Measurements from ENCODE around the gene GPHN. TPM values are rescaled to one million over a fixed set of nuclear protein-coding genes. Genes with fewer than 3 reads are reported as not detected.

GPHN gene
- total and polyA plus RNA-seq, 2 of the 8 experiments (the other 6 are each of a cell fraction or from before 2014, with no cell fraction given) = 6.0 to 16.0 TPM

DNA sequence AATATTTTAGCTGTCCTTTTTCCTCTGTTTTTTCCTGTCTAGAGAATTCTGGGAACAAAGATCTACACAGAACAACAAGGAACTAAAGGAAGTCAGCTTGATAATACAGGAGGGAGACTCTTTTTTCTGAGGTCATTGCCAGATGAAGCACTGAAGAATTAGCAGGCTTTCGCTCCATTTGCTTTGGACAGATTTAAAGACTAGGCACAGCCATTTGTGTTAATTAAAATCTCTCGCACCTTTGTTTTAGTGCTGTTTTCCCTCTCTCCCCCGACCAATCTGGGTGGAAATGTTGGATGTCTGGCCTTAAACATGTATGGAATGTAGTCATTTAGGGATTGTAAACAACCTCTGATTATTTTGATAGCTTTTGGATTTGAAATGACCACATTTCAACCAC, 9.6 kb upstream of the GPHN start:
- no peak overlapping the region for H3K4ac ChIP-seq (replicated peaks; ENCODE audit: insufficient read length, low read depth, low read length)
- H3K9me3 ChIP-seq (ENCODE audit: insufficient read depth in 2 of 2, low read depth in 1 of 2, low read length in 1 of 2) = no peaks in the 10 kb centered on the region
- H4K8ac ChIP-seq (ENCODE audit: extremely low read depth, insufficient read depth, low read length) = no peak overlapping the region
- H2BK5ac ChIP-seq (ENCODE audit: low read depth, low read length) = no peak overlapping the region
- CTCF ChIA-PET (ENCODE audit: partially characterized antibody) = interaction anchor here (0.8 to 2.8 kb wide), 4 partner anchors 9 to 558 kb away, joined by 3 to 9 read pairs (median 8); partner anchors contain the start of gene CCDC196
- no peak overlapping the region for H2BK120ac ChIP-seq (replicated peaks; ENCODE audit: low read depth, low read length)
- 76% methylated on average over 3 of the region's 3 CpGs; no CpG with 5 or more reads in 1 of the 2 experiments for WGBS, 2 experiments (ENCODE audit: extremely low coverage in 1 of 2, insufficient coverage in 1 of 2, insufficient read length in 1 of 2, insufficient replicate concordance in 2 of 2, low coverage in 1 of 2, low lambda C conversion rate in 2 of 2, missing lambda C conversion rate in 1 of 2)
- no peak overlapping the region for H2BK15ac ChIP-seq (ENCODE audit: low read length)
- no peaks in the 10 kb centered on the region for H4K20me1 ChIP-seq (replicated peaks in 1 of 2; ENCODE audit: control insufficient read depth in 1 of 2, insufficient read depth in 2 of 2, low read length in 2 of 2)
- H3K23me2 ChIP-seq (ENCODE audit: low read depth, low read length) = no peaks in the 10 kb centered on the region
- no peaks in the 10 kb centered on the region for H3K36me3 ChIP-seq (ENCODE audit: control insufficient read depth in 2 of 4, insufficient read depth in 4 of 4, low read length in 3 of 4)
- H3K4me2 ChIP-seq (ENCODE audit: insufficient read depth in 1 of 2, low read depth in 2 of 2, low read length in 2 of 2) = no peak overlapping the region
- no peak overlapping the region for H3K23ac ChIP-seq (ENCODE audit: insufficient read length)
- no peak overlapping the region for H2BK20ac ChIP-seq (ENCODE audit: low read length)
- no peaks in the 10 kb centered on the region for H3K79me1 ChIP-seq (ENCODE audit: low read depth, low read length)
- POLR2A ChIA-PET (ENCODE audit: partially characterized antibody) = interaction anchor here (0.9 kb wide), 1 partner anchor 9 kb away, joined by 4 read pairs; the partner anchor contains the start of gene GPHN
- H3K18ac ChIP-seq (ENCODE audit: extremely low read depth, low read length) = no peak overlapping the region
- no peak overlapping the region for H2AFZ ChIP-seq (ENCODE audit: low read length)
- H3K56ac ChIP-seq (replicated peaks; ENCODE audit: insufficient read length, low read depth, low read length) = no peak overlapping the region
- H3K9ac ChIP-seq (replicated peaks in 1 of 4; ENCODE audit: extremely low read depth in 1 of 4, low read depth in 3 of 4, low read length in 3 of 4) = no peak overlapping the region
- no peak for DNase-seq (ENCODE audit: low read depth in 1 of 2, low spot score in 2 of 2)
- no peak for TF ChIP-seq EZH2 (IDR thresholded peaks at IDR 0.05; ENCODE audit: low read depth, low read length, severe bottlenecking)
- TF ChIP-seq CTBP2 (IDR thresholded peaks at IDR 0.05; ENCODE audit: borderline replicate concordance, insufficient read depth, insufficient read length, low read length) = no peak
- no peak for TF ChIP-seq TBP (IDR thresholded peaks at IDR 0.05; ENCODE audit: low read depth, low read length)
- no peak overlapping the region for H4K91ac ChIP-seq (replicated peaks; ENCODE audit: insufficient read length, low read length)
- H4K5ac ChIP-seq (ENCODE audit: insufficient read length, low read depth, low read length) = no peak overlapping the region
- H3K4me1 ChIP-seq (replicated peaks in 1 of 4; ENCODE audit: control insufficient read depth in 3 of 4, insufficient read depth in 4 of 4, low read length in 3 of 4) = no peaks in the 10 kb centered on the region
- no peaks in the 10 kb centered on the region for H3K27me3 ChIP-seq (replicated peaks in 1 of 4; ENCODE audit: control insufficient read depth in 3 of 4, extremely low read depth in 1 of 4, insufficient read depth in 3 of 4, low read length in 3 of 4)
- H3K27ac ChIP-seq (ENCODE audit: low read depth, low read length) = no peak overlapping the region
- H3K79me2 ChIP-seq (ENCODE audit: control insufficient read depth in 1 of 2, insufficient read depth in 2 of 2, low read length in 2 of 2) = no peaks in the 10 kb centered on the region
- H3K4me3 ChIP-seq (ENCODE audit: extremely low read depth in 1 of 4, insufficient read depth in 2 of 4, low read depth in 3 of 4, low read length in 4 of 4) = no peak overlapping the region
- no peak for FAIRE-seq
- no peak overlapping the region for H2BK12ac ChIP-seq (ENCODE audit: low read depth, low read length)
- H2AK5ac ChIP-seq (ENCODE audit: low read depth, low read length) = no peak overlapping the region
- no peak overlapping the region for H3K14ac ChIP-seq (ENCODE audit: insufficient read length)

Data from H1 (cell line).